GM12872 (cell line): ENCODE measurements around the gene LRRC45.

Source experiments
- CTCF ChIP-seq: IDR thresholded peaks from 3 replicates; pipeline ENCODE4 v1.5.1; 2011; ENCODE audit warnings: low read depth, mild to moderate bottlenecking, low read length, moderate library complexity; ENCODE audit not compliant: insufficient read depth

The LRRC45 gene

GRCh38 chr17:82012261-82012639 lies 10.9 kb upstream of the LRRC45 start:
- TF ChIP-seq CTCF: no peak

- TF ChIP-seq CTCF: no peak
Measured at GRCh38 chr17:82012640-82013295, 10.3 kb upstream of the LRRC45 start.

GRCh38 chr17:82013341-82013740 lies 9.8 kb upstream of the LRRC45 start:
- TF ChIP-seq CTCF: no peak

GRCh38 chr17:82013772-82014321 lies 9.3 kb upstream of the LRRC45 start:
- TF ChIP-seq CTCF: no peak

GRCh38 chr17:82014432-82014831 lies 8.7 kb upstream of the LRRC45 start:
- TF ChIP-seq CTCF: no peak

- no peak for TF ChIP-seq CTCF
Measured at GRCh38 chr17:82014971-82015310, 8.2 kb upstream of the LRRC45 start.

GRCh38 chr17:82015311-82015971 lies 7.7 kb upstream of the LRRC45 start:
- TF ChIP-seq CTCF: no peak
